ENCODE results near the gene SMIM10L2A.
"Not testable (repeated sequence)": the region's sequence is repeated elsewhere in the genome, so short reads cannot be mapped to it uniquely, and the experiment has no call there.

The SMIM10L2A gene

GRCh38 chrX:135454816-135455215 lies 33.1 kb downstream of the SMIM10L2A start:
- no peak overlapping the region for H3K4me3 ChIP-seq (ENCODE audit: low read depth, low read length)
- DNase-seq (ENCODE audit: low read depth), result no peak
- no peak for TF ChIP-seq CTCF (IDR thresholded peaks at IDR 0.05; ENCODE audit: low read depth, low read length, missing control alignments)

DNA sequence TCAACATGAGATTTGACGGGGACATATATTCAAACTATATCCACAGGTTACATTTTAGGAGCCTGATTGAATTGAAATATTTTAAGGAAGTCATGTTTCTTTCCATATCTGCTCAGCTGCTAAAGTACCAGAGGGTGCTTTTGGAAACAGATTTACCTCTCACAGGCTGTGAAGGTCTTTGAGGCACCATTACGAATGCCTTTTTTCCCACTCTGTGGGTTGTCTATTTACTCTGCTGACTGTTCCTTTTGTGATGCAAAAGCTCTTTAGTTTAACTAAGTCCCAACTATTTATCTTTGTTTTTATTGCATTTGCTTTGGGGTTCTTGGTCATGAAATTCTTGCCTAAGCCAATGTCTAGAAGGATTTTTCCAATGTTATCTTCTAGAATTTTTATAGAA lies 40.0 kb downstream of the SMIM10L2A start:
- not testable (repeated sequence) for DNase-seq (ENCODE audit: low read depth); H3K4me3 ChIP-seq (ENCODE audit: low read depth, low read length)

GRCh38 chrX:135463937-135464336 lies 42.2 kb downstream of the SMIM10L2A start:
- TF ChIP-seq CTCF (IDR thresholded peaks at IDR 0.05; ENCODE audit: low read depth, low read length, missing control alignments), result peak; percentile 48
- H3K4me3 ChIP-seq (ENCODE audit: low read depth, low read length), result no peak overlapping the region
- DNase-seq (ENCODE audit: low read depth), result no peak

DNA sequence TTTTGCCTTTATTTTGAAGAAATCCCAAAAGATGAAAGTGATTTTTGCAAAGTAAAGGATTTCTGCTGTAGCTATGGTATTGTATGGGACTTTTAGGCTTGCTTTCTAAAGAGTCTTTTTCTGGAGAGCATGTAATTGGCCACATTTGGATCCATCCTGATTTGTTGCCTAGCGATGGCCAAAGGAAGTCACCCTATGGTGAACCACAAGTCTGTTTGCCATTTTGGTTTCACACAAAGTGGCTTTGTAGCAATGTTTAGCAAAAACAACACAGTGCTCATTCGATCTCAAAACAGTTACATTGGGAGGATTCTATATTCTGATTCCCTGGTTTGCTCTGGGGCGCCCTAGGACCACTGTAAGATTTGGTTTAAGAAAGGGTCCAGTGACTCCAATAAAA lies 54.6 kb downstream of the SMIM10L2A start:
- no peak for TF ChIP-seq CTCF (IDR thresholded peaks at IDR 0.05; ENCODE audit: low read depth, low read length, missing control alignments)
- DNase-seq (ENCODE audit: low read depth), result no peak

DNA sequence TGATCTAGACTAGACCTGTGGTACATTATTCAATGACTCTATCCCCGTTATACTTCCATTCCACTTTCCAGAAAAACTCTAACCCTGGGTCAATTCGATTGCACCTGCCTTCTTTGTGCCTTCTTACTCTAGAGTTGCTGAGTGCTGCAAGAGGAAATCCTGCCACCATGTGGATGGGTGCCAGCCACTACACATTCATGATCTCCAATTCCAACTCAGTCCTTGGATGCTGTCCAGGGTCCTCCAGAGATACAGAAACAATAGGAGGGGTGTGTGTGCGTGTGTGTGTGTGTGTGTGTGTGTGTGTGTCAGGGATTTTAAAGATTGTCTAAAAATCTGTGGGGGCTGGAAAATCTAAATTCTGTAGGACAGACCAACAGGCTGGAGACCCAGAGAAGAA lies 55.8 kb downstream of the SMIM10L2A start:
- no peak for DNase-seq (ENCODE audit: low read depth)
- H3K4me3 ChIP-seq (ENCODE audit: low read depth, low read length), result no peak overlapping the region
- peak; percentile 33 for TF ChIP-seq CTCF (IDR thresholded peaks at IDR 0.05; ENCODE audit: low read depth, low read length, missing control alignments)

More for the DNA sequence above, 54.6 kb downstream of the SMIM10L2A start:
- no peak overlapping the region for H3K4me3 ChIP-seq (ENCODE audit: low read depth, low read length)
